ENCODE measurements around the gene UCP2.
"Not testable (repeated sequence)": the region's sequence is repeated elsewhere in the genome, so short reads cannot be mapped to it uniquely, and the experiment has no call there.

The UCP2 gene

DNA sequence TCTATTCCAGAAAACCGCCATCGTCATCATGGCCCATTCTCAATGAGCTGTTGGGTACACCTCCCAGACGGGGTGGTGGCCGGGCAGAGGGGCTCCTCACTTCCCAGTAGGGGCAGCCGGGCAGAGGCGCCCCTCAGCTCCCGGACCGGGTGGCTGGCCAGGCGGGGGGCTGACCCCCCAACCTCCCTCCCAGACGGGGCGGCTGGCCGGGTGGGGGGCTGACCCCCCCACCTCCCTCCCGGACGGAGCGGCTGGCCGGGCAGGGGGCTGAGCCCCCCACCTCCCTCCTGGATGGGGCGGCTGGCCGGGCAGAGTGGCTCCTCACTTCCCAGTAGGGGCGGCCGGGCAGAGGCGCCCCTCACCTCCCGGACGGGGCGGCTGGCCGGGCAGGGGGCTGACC is 46.6 kb downstream of the UCP2 start:
- DNase-seq, result not testable (repeated sequence)

DNA sequence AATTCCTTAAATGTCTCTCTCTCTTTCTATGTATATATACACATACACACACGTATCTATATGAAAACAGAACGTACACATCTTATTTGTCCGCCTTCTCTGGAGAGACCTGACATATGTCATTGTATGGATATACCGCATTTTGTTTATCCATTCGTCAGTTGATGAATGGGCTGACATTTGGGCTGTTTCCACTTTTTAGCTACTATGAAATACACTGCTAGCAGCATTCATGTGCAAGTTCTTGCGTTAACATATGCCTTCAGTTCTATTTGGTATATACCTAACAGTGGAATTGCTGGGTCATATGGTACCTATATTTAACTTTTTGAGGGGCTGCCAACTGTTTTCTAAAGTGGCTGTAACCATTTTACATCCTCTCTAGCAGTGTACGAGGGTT is 49.9 kb downstream of the UCP2 start:
- DNase-seq, result no peak

- DNase-seq, result no peak
These were observed 50.7 kb downstream of the UCP2 start for GRCh38 chr11:73931951-73932350.

GRCh38 chr11:73931039-73931645 is 51.5 kb downstream of the UCP2 start:
- peak; percentile 37 for DNase-seq

GRCh38 chr11:73929388-73929787 is 53.3 kb downstream of the UCP2 start:
- DNase-seq, result no peak

All from 8988T (cell line).